ENCODE data around the gene TPCN2. TPM values are rescaled to one million over a fixed set of nuclear protein-coding genes. Genes with fewer than 3 reads are reported as not detected.

TPCN2 gene
- total and polyA plus RNA-seq, 2 of the 8 experiments (the other 6 are each of a cell fraction or from before 2014, with no cell fraction given) = 9.7 to 18.6 TPM

DNA sequence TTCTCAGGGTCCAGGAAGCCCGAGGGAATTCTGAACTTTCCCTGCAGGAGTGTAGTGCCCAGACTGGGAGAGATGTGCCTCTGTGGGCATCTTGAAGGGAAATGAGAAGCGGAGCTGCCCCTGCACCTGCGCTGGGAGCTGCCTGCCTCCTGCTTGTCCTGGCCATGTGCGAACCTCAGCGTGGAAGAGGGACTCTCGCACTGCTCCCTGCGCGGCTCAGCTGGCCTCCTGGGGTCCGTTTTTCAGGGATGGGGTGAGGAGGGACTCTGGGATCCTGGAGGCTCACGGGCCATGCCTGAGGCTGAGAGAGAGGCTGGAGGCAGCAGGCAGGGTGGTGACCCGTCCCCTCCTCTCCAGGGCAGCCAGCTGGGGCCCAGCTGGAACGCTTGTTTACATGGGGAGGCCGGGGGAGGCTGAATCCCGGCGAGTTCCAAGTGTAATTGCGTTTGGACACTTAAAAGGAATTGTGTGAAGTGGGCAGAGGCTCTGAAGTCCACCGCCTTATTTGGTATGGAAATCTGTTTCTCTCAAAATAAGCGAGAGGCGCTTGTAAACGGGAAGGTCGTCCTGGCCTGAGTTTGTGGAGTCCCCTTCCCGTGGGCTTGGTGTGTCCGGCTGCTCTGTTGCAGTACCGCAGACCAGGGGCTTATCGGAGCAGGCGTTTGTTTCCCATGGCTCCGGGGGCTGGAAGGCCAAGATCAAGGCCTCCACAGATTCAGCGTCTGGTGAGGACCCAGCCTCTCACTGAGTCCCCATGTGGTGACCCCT, 34.5 kb upstream of the TPCN2 start:
- Histone ChIP-seq H3K79me1 (ENCODE audit: low read depth, low read length) (no peaks in the 10 kb centered on the region), H4K5ac (ENCODE audit: insufficient read length, low read depth, low read length) (peak overlapping the region; percentile 42), H4K20me1 (replicated peaks in 1 of 2; ENCODE audit: control insufficient read depth in 1 of 2, insufficient read depth in 2 of 2, low read length in 2 of 2) (no peaks in the 10 kb centered on the region), H3K4ac (replicated peaks; ENCODE audit: insufficient read length, low read depth, low read length) (peak overlapping the region; percentile 53), H2BK12ac (ENCODE audit: low read depth, low read length) (peak overlapping the region; percentile 95; the same call in 1 of the 2 replicates), H3K23ac (ENCODE audit: insufficient read length) (no peak overlapping the region), H2BK120ac (replicated peaks; ENCODE audit: low read depth, low read length) (peak overlapping the region; percentile 69), H3K4me2 (ENCODE audit: insufficient read depth in 1 of 2, low read depth in 2 of 2, low read length in 2 of 2) (peak overlapping the region; percentile 85 to 89), H3K27me3 (replicated peaks in 1 of 4; ENCODE audit: control insufficient read depth in 3 of 4, extremely low read depth in 1 of 4, insufficient read depth in 3 of 4, low read length in 3 of 4) (peaks cover 0 to 4% (median 0%) of the 10 kb centered on the region in 4 experiments; a peak in 4 of 7 replicates), H2BK5ac (ENCODE audit: low read depth, low read length) (peak overlapping the region; percentile 83; the same call in 1 of the 2 replicates), H2BK20ac (ENCODE audit: low read length) (peak overlapping the region; percentile 98; the same call in 1 of the 2 replicates), H3K27ac (ENCODE audit: low read depth, low read length) (no peak overlapping the region), H3K56ac (replicated peaks; ENCODE audit: insufficient read length, low read depth, low read length) (peak overlapping the region; percentile 19), H4K91ac (replicated peaks; ENCODE audit: insufficient read length, low read length) (peak overlapping the region; percentile 96), H3K79me2 (ENCODE audit: control insufficient read depth in 1 of 2, insufficient read depth in 2 of 2, low read length in 2 of 2) (no peaks in the 10 kb centered on the region), H3K14ac (ENCODE audit: insufficient read length) (no peak overlapping the region), H3K36me3 (ENCODE audit: control insufficient read depth in 2 of 4, insufficient read depth in 4 of 4, low read length in 3 of 4) (no peaks in the 10 kb centered on the region), H2AFZ (ENCODE audit: low read length) (peak overlapping the region; percentile 63; the same call in 1 of the 2 replicates), H4K8ac (ENCODE audit: extremely low read depth, insufficient read depth, low read length) (peak overlapping the region; percentile 45; the same call in 1 of the 2 replicates), H2AK5ac (ENCODE audit: low read depth, low read length) (no peak overlapping the region), H3K18ac (ENCODE audit: extremely low read depth, low read length) (peak overlapping the region; percentile 93), H2BK15ac (ENCODE audit: low read length) (peak overlapping the region; percentile 99; the same call in 1 of the 2 replicates), H3K9me3 (ENCODE audit: insufficient read depth in 2 of 2, low read depth in 1 of 2, low read length in 1 of 2) (no peaks in the 10 kb centered on the region), H3K9ac (replicated peaks in 1 of 4; ENCODE audit: extremely low read depth in 1 of 4, low read depth in 3 of 4, low read length in 3 of 4) (no peak overlapping the region), H3K23me2 (ENCODE audit: low read depth, low read length) (peaks cover 24% of the 10 kb centered on the region; the same call in 1 of the 2 replicates), H3K4me3 (ENCODE audit: extremely low read depth in 1 of 4, insufficient read depth in 2 of 4, low read depth in 3 of 4, low read length in 4 of 4) (peak overlapping the region in 3 of 4 experiments; percentile 25 to 68 (median 42); a peak in 4 of 8 replicates), H3K4me1 (replicated peaks in 1 of 4; ENCODE audit: control insufficient read depth in 3 of 4, insufficient read depth in 4 of 4, low read length in 3 of 4) (peaks cover 9 to 42% (median 32%) of the 10 kb centered on the region in 4 experiments)
- FAIRE-seq (no peak), DNase-seq (ENCODE audit: low read depth in 1 of 2, low spot score in 2 of 2) (peak in 1 of 2 experiments; percentile 61)
- TF ChIP-seq POLR2A (IDR thresholded peaks at IDR 0.05; ENCODE audit: control extremely low read depth in 1 of 2, low read depth in 2 of 2, low read length in 2 of 2) = no peak
- TF ChIP-seq, protein P1, sequence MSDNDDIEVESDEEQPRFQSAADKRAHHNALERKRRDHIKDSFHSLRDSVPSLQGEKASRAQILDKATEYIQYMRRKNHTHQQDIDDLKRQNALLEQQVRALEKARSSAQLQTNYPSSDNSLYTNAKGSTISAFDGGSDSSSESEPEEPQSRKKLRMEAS (IDR thresholded peaks at IDR 0.05) = peak; percentile 50
- WGBS, 2 experiments (ENCODE audit: extremely low coverage in 1 of 2, insufficient coverage in 1 of 2, insufficient read length in 1 of 2, insufficient replicate concordance in 2 of 2, low coverage in 1 of 2, low lambda C conversion rate in 2 of 2, missing lambda C conversion rate in 1 of 2) = 54% methylated on average over 26 of the region's 28 CpGs; no CpG with 5 or more reads in 1 of the 2 experiments
- POLR2A ChIA-PET (ENCODE audit: partially characterized antibody) = interaction anchor here (0.6 to 1.1 kb wide), 2 partner anchors 14 to 30 kb away, joined by 3 read pairs; no protein-coding TSS in a partner anchor
- CTCF ChIA-PET (ENCODE audit: partially characterized antibody) = interaction anchor here (0.9 to 3.9 kb wide), 3 partner anchors 13 to 670 kb away, joined by 3 to 11 read pairs (median 4); no protein-coding TSS in a partner anchor
